ENCODE data around the gene PLEKHG4B.
"Not testable (repeated sequence)": the region's sequence is repeated elsewhere in the genome, so short reads cannot be mapped to it uniquely, and the experiment has no call there.

Gene PLEKHG4B

GRCh38 chr5:162565-163337 is 70.8 kb downstream of the PLEKHG4B start:
- no peaks in the 10 kb centered on the region for H3K36me3 ChIP-seq (replicated peaks; ENCODE audit: low read depth, low read length)

GRCh38 chr5:163338-163620 is 71.3 kb downstream of the PLEKHG4B start:
- Histone ChIP-seq H3K27me3 (ENCODE audit: low read depth, low read length) (no peaks in the 10 kb centered on the region), H3K9me3 (ENCODE audit: insufficient read depth, low read length) (no peaks in the 10 kb centered on the region), H4K20me1 (ENCODE audit: insufficient read depth, low read length) (no peaks in the 10 kb centered on the region), H3K9ac (ENCODE audit: low read length) (no peak overlapping the region), H3K4me2 (ENCODE audit: low read length) (no peak overlapping the region), H2AFZ (ENCODE audit: low read depth, low read length) (no peak overlapping the region), H3K4me3 (ENCODE audit: low read length) (no peak overlapping the region), H3K4me1 (ENCODE audit: low read length) (no peaks in the 10 kb centered on the region), H3K27ac (ENCODE audit: low read length) (no peak overlapping the region), H3K79me2 (ENCODE audit: low read length) (no peaks in the 10 kb centered on the region), H3K36me3 (replicated peaks; ENCODE audit: low read depth, low read length) (no peaks in the 10 kb centered on the region)
- TF ChIP-seq EZH2phosphoT487 (IDR thresholded peaks at IDR 0.05; ENCODE audit: low read depth) (no peak), CTCF (IDR thresholded peaks at IDR 0.05; ENCODE audit: low read depth, low read length) (no peak)

More at GRCh38 chr5:162565-163337, 70.8 kb downstream of the PLEKHG4B start:
- H3K9me3 ChIP-seq (ENCODE audit: insufficient read depth, low read length), result no peaks in the 10 kb centered on the region
- no peak overlapping the region for H3K4me2 ChIP-seq (ENCODE audit: low read length)
- TF ChIP-seq EZH2phosphoT487 (IDR thresholded peaks at IDR 0.05; ENCODE audit: low read depth) (no peak), CTCF (IDR thresholded peaks at IDR 0.05; ENCODE audit: low read depth, low read length) (no peak)
- no peak overlapping the region for H2AFZ ChIP-seq (ENCODE audit: low read depth, low read length)
- no peak overlapping the region for H3K4me3 ChIP-seq (ENCODE audit: low read length)
- H3K27ac ChIP-seq (ENCODE audit: low read length), result no peak overlapping the region
- H3K27me3 ChIP-seq (ENCODE audit: low read depth, low read length), result no peaks in the 10 kb centered on the region
- H3K9ac ChIP-seq (ENCODE audit: low read length), result no peak overlapping the region
- no peaks in the 10 kb centered on the region for H3K79me2 ChIP-seq (ENCODE audit: low read length)
- H3K4me1 ChIP-seq (ENCODE audit: low read length), result no peaks in the 10 kb centered on the region
- no peaks in the 10 kb centered on the region for H4K20me1 ChIP-seq (ENCODE audit: insufficient read depth, low read length)

GRCh38 chr5:163841-164240 is 71.9 kb downstream of the PLEKHG4B start:
- no peak overlapping the region for H3K27ac ChIP-seq (ENCODE audit: low read length)
- H4K20me1 ChIP-seq (ENCODE audit: insufficient read depth, low read length), result no peaks in the 10 kb centered on the region
- no peaks in the 10 kb centered on the region for H3K79me2 ChIP-seq (ENCODE audit: low read length)
- no peaks in the 10 kb centered on the region for H3K36me3 ChIP-seq (replicated peaks; ENCODE audit: low read depth, low read length)
- TF ChIP-seq EZH2phosphoT487 (IDR thresholded peaks at IDR 0.05; ENCODE audit: low read depth) (no peak), CTCF (IDR thresholded peaks at IDR 0.05; ENCODE audit: low read depth, low read length) (no peak)
- no peak overlapping the region for H2AFZ ChIP-seq (ENCODE audit: low read depth, low read length)
- H3K9ac ChIP-seq (ENCODE audit: low read length), result no peak overlapping the region
- H3K4me1 ChIP-seq (ENCODE audit: low read length), result no peaks in the 10 kb centered on the region
- no peak overlapping the region for H3K4me2 ChIP-seq (ENCODE audit: low read length)
- no peaks in the 10 kb centered on the region for H3K27me3 ChIP-seq (ENCODE audit: low read depth, low read length)
- no peaks in the 10 kb centered on the region for H3K9me3 ChIP-seq (ENCODE audit: insufficient read depth, low read length)
- no peak overlapping the region for H3K4me3 ChIP-seq (ENCODE audit: low read length)

- no peaks in the 10 kb centered on the region for H3K9me3 ChIP-seq (ENCODE audit: insufficient read depth, low read length)
- H3K79me2 ChIP-seq (ENCODE audit: low read length), result no peaks in the 10 kb centered on the region
- H3K4me1 ChIP-seq (ENCODE audit: low read length), result no peaks in the 10 kb centered on the region
- H3K36me3 ChIP-seq (replicated peaks; ENCODE audit: low read depth, low read length), result no peaks in the 10 kb centered on the region
- H3K4me3 ChIP-seq (ENCODE audit: low read length), result no peak overlapping the region
- H4K20me1 ChIP-seq (ENCODE audit: insufficient read depth, low read length), result no peaks in the 10 kb centered on the region
- H2AFZ ChIP-seq (ENCODE audit: low read depth, low read length), result no peak overlapping the region
- no peaks in the 10 kb centered on the region for H3K27me3 ChIP-seq (ENCODE audit: low read depth, low read length)
- no peak overlapping the region for H3K4me2 ChIP-seq (ENCODE audit: low read length)
- H3K9ac ChIP-seq (ENCODE audit: low read length), result no peak overlapping the region
- no peak overlapping the region for H3K27ac ChIP-seq (ENCODE audit: low read length)
- TF ChIP-seq CTCF (IDR thresholded peaks at IDR 0.05; ENCODE audit: low read depth, low read length) (no peak), EZH2phosphoT487 (IDR thresholded peaks at IDR 0.05; ENCODE audit: low read depth) (no peak)
Observed at GRCh38 chr5:164244-164643, 72.3 kb downstream of the PLEKHG4B start.

- H2AFZ ChIP-seq (ENCODE audit: low read depth, low read length); H3K36me3 ChIP-seq (replicated peaks; ENCODE audit: low read depth, low read length); H3K79me2 ChIP-seq (ENCODE audit: low read length); H3K9ac ChIP-seq (ENCODE audit: low read length); H3K4me1 ChIP-seq (ENCODE audit: low read length); H4K20me1 ChIP-seq (ENCODE audit: insufficient read depth, low read length); H3K27me3 ChIP-seq (ENCODE audit: low read depth, low read length); H3K27ac ChIP-seq (ENCODE audit: low read length); H3K9me3 ChIP-seq (ENCODE audit: insufficient read depth, low read length); H3K4me3 ChIP-seq (ENCODE audit: low read length); H3K4me2 ChIP-seq (ENCODE audit: low read length): not testable (repeated sequence)
Observed at GRCh38 chr5:164783-165182, 72.8 kb downstream of the PLEKHG4B start.

Data from OCI-LY3 (cell line).